ENCODE measurements around the gene CA10.

Gene CA10

GRCh38 chr17:51857052-51857597 is 301.4 kb downstream of the CA10 start:
- no peak for DNase-seq (ENCODE audit: low read depth)
- H3K4me3 ChIP-seq (ENCODE audit: low read length), result no peak overlapping the region
- TF ChIP-seq, protein P1, sequence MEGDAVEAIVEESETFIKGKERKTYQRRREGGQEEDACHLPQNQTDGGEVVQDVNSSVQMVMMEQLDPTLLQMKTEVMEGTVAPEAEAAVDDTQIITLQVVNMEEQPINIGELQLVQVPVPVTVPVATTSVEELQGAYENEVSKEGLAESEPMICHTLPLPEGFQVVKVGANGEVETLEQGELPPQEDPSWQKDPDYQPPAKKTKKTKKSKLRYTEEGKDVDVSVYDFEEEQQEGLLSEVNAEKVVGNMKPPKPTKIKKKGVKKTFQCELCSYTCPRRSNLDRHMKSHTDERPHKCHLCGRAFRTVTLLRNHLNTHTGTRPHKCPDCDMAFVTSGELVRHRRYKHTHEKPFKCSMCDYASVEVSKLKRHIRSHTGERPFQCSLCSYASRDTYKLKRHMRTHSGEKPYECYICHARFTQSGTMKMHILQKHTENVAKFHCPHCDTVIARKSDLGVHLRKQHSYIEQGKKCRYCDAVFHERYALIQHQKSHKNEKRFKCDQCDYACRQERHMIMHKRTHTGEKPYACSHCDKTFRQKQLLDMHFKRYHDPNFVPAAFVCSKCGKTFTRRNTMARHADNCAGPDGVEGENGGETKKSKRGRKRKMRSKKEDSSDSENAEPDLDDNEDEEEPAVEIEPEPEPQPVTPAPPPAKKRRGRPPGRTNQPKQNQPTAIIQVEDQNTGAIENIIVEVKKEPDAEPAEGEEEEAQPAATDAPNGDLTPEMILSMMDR (conservative IDR thresholded peaks at IDR 0.05; ENCODE audit: low read depth, low read length), result no peak

GRCh38 chr17:51855806-51856205 is 302.7 kb downstream of the CA10 start:
- TF ChIP-seq, protein P1 (conservative IDR thresholded peaks at IDR 0.05; ENCODE audit: low read depth, low read length), result no peak
- no peak overlapping the region for H3K4me3 ChIP-seq (ENCODE audit: low read length)
- DNase-seq (ENCODE audit: low read depth), result no peak

GRCh38 chr17:51853857-51854256 is 304.7 kb downstream of the CA10 start:
- no peak for DNase-seq (ENCODE audit: low read depth)
- H3K4me3 ChIP-seq (ENCODE audit: low read length), result no peak overlapping the region
- TF ChIP-seq, protein P1 (conservative IDR thresholded peaks at IDR 0.05; ENCODE audit: low read depth, low read length), result no peak

DNA sequence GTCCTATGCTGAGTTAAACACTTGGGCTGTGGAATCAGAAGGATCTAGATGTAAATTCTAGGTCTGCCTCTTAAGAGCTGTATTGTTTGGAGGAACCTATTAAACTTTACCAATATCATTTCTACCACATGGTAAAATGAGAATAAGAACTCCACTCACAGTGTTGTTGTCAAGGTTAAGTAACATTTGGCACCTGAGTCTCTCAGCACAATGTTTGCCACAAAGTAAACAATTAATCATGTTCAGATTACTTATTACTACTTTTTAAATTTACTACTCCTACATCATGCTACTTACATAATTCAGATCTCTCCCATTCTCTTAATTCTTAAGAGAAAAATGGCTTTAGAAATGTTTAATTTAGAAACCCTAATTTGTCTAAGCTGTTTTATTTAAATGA is 305.9 kb downstream of the CA10 start:
- TF ChIP-seq, protein P1 (conservative IDR thresholded peaks at IDR 0.05; ENCODE audit: low read depth, low read length), result no peak
- no peak overlapping the region for H3K4me3 ChIP-seq (ENCODE audit: low read length)
- DNase-seq (ENCODE audit: low read depth), result no peak

- no peak overlapping the region for H3K4me3 ChIP-seq (ENCODE audit: low read length)
- TF ChIP-seq, protein P1 (conservative IDR thresholded peaks at IDR 0.05; ENCODE audit: low read depth, low read length), result no peak
- no peak for DNase-seq (ENCODE audit: low read depth)
These were observed 308.3 kb downstream of the CA10 start for GRCh38 chr17:51850201-51850600.

DNA sequence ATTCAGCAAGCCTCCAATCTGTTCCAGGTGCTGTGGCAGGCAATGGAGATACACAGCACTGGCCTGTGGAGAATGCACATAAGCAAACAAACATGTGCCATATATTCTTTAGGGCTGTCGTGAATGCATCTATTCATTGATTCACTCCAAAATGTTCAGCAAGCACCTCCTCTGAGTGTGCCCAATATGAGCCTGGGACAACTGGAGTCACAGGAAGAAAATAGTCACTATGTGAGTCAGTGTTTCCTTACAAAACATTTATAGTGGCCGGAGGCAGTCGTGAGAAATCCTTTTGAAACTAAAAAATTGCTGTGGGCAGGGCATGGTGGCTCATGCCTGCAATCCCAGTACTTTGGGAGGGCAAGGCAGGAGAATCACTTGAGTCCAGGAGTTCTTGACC is 310.1 kb downstream of the CA10 start:
- DNase-seq (ENCODE audit: low read depth), result no peak
- no peak overlapping the region for H3K4me3 ChIP-seq (ENCODE audit: low read length)
- TF ChIP-seq, protein P1 (conservative IDR thresholded peaks at IDR 0.05; ENCODE audit: low read depth, low read length), result no peak

GRCh38 chr17:51846566-51846965 is 311.9 kb downstream of the CA10 start:
- TF ChIP-seq, protein P1 (conservative IDR thresholded peaks at IDR 0.05; ENCODE audit: low read depth, low read length), result no peak
- no peak for DNase-seq (ENCODE audit: low read depth)

More at GRCh38 chr17:51846566-51846965, 311.9 kb downstream of the CA10 start:
- no peak overlapping the region for H3K4me3 ChIP-seq (ENCODE audit: low read length)

Measured in retinal pigment epithelial cell (primary cell).